Aorta (tissue), 5 donors: ENCODE data around the gene ARHGAP15. TPM values are rescaled to one million over a fixed set of nuclear protein-coding genes. Genes with fewer than 3 reads are reported as not detected.

Source experiments
- ATAC-seq: fragments of 200-7000 bp; cut with Tn5 transposase; one replicate; pipeline ENCODE4 v1.9.1; 2022; ENCODE audit warnings: moderate library complexity; ENCODE audit not compliant: low FRiP score
- DNase-seq, 2 donors: peaks; one replicate each; pipeline ENCODE4 v3.0.0-alpha.2; 2020
- H3K27ac ChIP-seq, 2 donors: one replicate each; pipeline ENCODE4 v1.5.1; 2013; ENCODE audit warnings: low read length in 2 of 2, mild to moderate bottlenecking in 2 of 2, moderate library complexity in 2 of 2, control low read depth in 1 of 2, inconsistent platforms in 1 of 2, low read depth in 1 of 2
- H3K27me3 ChIP-seq, 2 donors: one replicate each; pipeline ENCODE4 v1.6.1; 2013; ENCODE audit warnings: control low read depth in 1 of 2, low read length in 1 of 2, mild to moderate bottlenecking in 1 of 2, moderate library complexity in 1 of 2; ENCODE audit not compliant: insufficient read depth in 2 of 2, control insufficient read depth in 1 of 2
- H3K36me3 ChIP-seq, 2 donors: one replicate each; pipeline ENCODE4 v1.6.1; 2013; ENCODE audit warnings: control low read depth in 1 of 2, low read length in 1 of 2, mild to moderate bottlenecking in 1 of 2; ENCODE audit not compliant: insufficient read depth in 2 of 2, control insufficient read depth in 1 of 2
- H3K4me1 ChIP-seq, 2 donors: one replicate each; pipeline ENCODE4 v1.6.1; 2013; ENCODE audit warnings: low read length in 2 of 2, control low read depth in 1 of 2, mild to moderate bottlenecking in 1 of 2, moderate library complexity in 1 of 2; ENCODE audit not compliant: insufficient read depth in 2 of 2, control insufficient read depth in 1 of 2
- H3K4me3 ChIP-seq, 2 donors: one replicate each; pipeline ENCODE4 v1.5.1; 2013; ENCODE audit warnings: low read length in 2 of 2, control low read depth in 1 of 2, mild to moderate bottlenecking in 1 of 2
- H3K9me3 ChIP-seq: one replicate; pipeline ENCODE4 v1.6.1; 2013; ENCODE audit warnings: mild to moderate bottlenecking, low read length; ENCODE audit not compliant: control insufficient read depth
- WGBS, 2 donors: extraction: QIAGEN DNeasy Blood & Tissue Kit; methylation state at CpG; one replicate each; pipeline ENCODE4 v1.1.7; 2013; 5-methylcytosine and 5-hydroxymethylcytosine counted together
- intact Hi-C, 2 donors: fragments of 100-400 bp; cut with DNase I; formaldehyde crosslinking; loops; one replicate each; pipeline versions ENCODE4 v1.14.2 to v1.15.0; 2022
- polyA plus RNA-seq, 2 donors: library from polyadenylated mRNA; stranded (reverse); fragments of 200-250 nt; gene quantifications; one replicate each; pipeline ENCODE4 v1.2.3, GENCODE V29; 2013
- total RNA-seq, 2 donors: library from RNA; stranded (reverse); fragmentation: NEBNext Ultra II Directional; extraction: Animal tissue kit (Norgen Biotek cat#: 25700); gene quantifications; one replicate each; pipeline ENCODE4 v1.2.1, GENCODE V29; 2021
- donor health status: healthy with polysubstance abuse.
- donor health status: Bipolar disorder and iron deficiency.
- donor health status: DM: no; HTN: no; CAD: no.
- donor health status: DM: no; HTN: no; CAD: no.
- donor health status: DM: yes; HTN: yes; CAD: no.

ARHGAP15 gene
- total and polyA plus RNA-seq, 4 donors, result 9.8 to 26.2 (median 12.8) TPM

DNA sequence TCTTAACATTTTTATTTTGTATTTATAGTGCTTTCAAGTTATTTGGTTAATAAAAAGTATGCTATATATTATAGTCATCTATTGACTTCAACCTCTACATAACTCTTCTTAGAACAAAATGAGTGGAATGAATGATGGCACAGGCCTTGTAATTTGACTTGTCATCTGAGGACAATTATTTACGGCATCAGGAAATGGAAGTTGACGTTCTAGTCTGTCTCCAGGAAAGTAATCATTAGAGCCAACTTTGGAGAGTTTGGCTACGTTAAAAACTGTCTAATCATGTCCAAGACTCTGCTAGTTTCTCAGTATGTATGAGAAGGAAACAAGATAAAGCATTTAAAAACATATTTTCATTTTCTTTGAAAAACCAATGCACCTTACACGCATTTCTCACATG is 353.6 kb downstream of the ARHGAP15 start:
- WGBS, 2 donors, result 4% methylated on average over 4 of the region's 4 CpGs
- no peaks in the 10 kb centered on the region for H3K4me1 ChIP-seq
- no peak overlapping the region for H3K4me3 ChIP-seq
- H3K27me3 ChIP-seq, result no peaks in the 10 kb centered on the region
- H3K9me3 ChIP-seq, result no peaks in the 10 kb centered on the region
- DNase-seq, result no peak
- no peaks in the 10 kb centered on the region for H3K36me3 ChIP-seq
- intact Hi-C loops, result no loop called here
- H3K27ac ChIP-seq, result peak overlapping the region in 1 of 2 donors; percentile 77
- peak; percentile 44 for ATAC-seq

DNA sequence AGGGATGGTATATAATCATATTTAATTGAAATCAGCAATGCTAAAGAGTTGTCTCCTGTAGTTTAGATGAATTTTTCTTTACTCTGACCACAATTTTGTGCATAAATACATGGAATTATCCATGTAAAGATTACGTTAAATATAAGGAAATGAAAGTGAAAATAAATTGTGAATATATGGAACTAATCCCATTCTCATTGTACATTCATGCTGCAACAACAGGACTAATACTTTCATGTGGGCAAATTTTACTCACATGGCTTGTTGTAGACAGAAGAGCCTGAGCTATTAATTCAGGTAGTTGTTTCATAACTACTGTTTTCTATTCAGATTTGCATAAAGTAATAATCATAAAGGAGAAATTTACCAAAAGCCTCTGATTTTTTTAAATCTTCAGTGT is 357.8 kb downstream of the ARHGAP15 start:
- DNase-seq, result no peak
- Histone ChIP-seq H3K27ac (no peak overlapping the region), H3K9me3 (no peaks in the 10 kb centered on the region), H3K4me1 (no peaks in the 10 kb centered on the region), H3K4me3 (no peak overlapping the region), H3K36me3 (no peaks in the 10 kb centered on the region), H3K27me3 (no peaks in the 10 kb centered on the region)
- WGBS, 2 donors, result 61 to 78% methylated on average over 1 of the region's 1 CpG
- ATAC-seq, result no peak
- intact Hi-C loops, result no loop called here

DNA sequence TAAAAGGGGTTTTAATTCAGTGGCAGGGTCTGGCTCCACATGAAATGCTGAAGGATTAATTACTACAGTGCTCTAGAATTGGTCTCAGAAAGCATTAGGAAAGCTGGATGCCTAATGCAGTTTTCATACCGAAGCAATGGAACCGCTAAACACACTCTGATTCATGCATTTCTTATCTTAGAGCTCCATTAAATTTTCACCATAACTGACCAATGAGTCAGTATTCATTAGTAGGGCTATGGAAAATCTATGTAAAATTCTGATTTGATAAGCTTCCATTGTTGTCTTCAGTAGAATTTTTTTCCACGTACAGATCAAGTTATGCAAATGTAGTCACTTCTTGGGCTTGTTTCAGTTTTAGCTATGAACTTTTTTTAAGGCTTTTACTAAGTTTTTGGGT is 359.9 kb downstream of the ARHGAP15 start:
- no peak for ATAC-seq
- 8 to 9% methylated on average over 3 of the region's 3 CpGs for WGBS, 2 donors

DNA sequence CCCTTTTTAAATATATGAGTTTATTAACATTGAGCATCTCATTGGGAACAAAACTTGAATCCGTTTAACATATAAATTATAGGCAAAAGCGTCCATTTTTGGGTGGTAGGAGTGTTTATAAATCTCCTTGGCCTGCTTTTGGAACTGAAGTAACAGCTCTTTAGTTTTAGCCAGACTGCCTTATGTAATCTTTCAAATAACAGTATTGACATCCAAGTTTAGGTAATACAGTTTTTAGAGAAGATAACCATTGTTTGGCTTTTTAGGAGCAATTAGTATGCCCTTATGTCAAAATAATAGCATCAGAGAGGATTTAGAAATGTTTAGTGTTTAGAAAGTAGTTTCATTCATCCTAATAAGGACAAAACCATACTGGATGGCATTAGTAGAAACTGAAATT is 361.9 kb downstream of the ARHGAP15 start:
- ATAC-seq (no peak), DNase-seq (no peak)
- intact Hi-C loops, result no loop called here
- Histone ChIP-seq H3K4me3 (no peak overlapping the region), H3K36me3 (no peaks in the 10 kb centered on the region), H3K4me1 (no peaks in the 10 kb centered on the region), H3K27me3 (no peaks in the 10 kb centered on the region), H3K9me3 (no peaks in the 10 kb centered on the region), H3K27ac (no peak overlapping the region)
- WGBS, 2 donors, result 28 to 41% methylated on average over 2 of the region's 2 CpGs

More for the DNA sequence above, 359.9 kb downstream of the ARHGAP15 start:
- intact Hi-C loops, result no loop called here
- DNase-seq, result no peak
- H3K27me3 ChIP-seq, result no peaks in the 10 kb centered on the region
- no peaks in the 10 kb centered on the region for H3K9me3 ChIP-seq
- H3K36me3 ChIP-seq, result no peaks in the 10 kb centered on the region
- H3K27ac ChIP-seq, result no peak overlapping the region
- H3K4me1 ChIP-seq, result no peaks in the 10 kb centered on the region
- H3K4me3 ChIP-seq, result no peak overlapping the region

DNA sequence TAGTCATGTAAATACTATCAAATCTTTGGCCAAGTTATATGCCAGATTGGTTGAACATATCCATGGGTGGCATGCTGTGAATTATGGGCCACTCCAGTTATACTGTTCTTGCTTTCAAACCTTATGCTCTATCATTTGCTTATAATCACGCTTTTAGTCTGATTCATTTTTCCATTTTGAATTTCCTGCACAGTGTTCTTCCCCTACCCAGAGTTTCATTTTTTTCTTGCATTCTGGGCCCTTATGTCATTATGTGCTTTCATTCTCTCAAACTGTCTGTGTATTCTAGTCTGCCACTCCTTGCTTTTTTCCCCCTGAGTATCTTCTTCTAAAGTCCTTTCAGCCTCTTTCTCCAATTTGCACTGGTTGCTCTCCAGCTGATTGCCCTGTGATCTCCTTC is 364.1 kb downstream of the ARHGAP15 start:
- Histone ChIP-seq H3K4me3 (no peak overlapping the region), H3K4me1 (no peaks in the 10 kb centered on the region), H3K27me3 (no peaks in the 10 kb centered on the region), H3K36me3 (no peaks in the 10 kb centered on the region), H3K27ac (no peak overlapping the region), H3K9me3 (no peaks in the 10 kb centered on the region)
- WGBS, 2 donors, result 99 to 100% methylated on average over 1 of the region's 1 CpG
- DNase-seq (no peak), ATAC-seq (no peak)
- intact Hi-C loops, result no loop called here

DNA sequence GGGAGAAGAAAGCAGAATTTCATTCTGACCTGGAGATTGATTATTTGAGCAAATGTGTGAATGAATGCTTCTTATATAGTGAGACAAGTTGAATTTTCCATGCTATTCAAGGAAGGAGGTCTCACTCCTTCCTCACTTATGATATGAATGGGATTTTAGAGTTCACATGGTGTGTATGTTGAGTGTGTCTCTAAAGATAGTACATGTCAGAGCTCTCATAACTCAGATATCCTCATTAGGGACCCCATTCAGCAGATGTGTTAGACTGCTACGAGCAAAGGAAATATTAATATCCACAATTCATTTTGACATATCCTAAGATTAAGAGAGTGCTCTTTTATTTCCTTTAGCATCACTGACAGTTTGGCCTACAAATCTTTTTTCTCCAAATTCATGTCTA is 368.5 kb downstream of the ARHGAP15 start:
- Histone ChIP-seq H3K27me3 (no peaks in the 10 kb centered on the region), H3K4me1 (no peaks in the 10 kb centered on the region), H3K9me3 (no peaks in the 10 kb centered on the region), H3K27ac (no peak overlapping the region), H3K36me3 (no peaks in the 10 kb centered on the region), H3K4me3 (no peak overlapping the region)
- intact Hi-C loops, result no loop called here
- DNase-seq (no peak), ATAC-seq (no peak)
- 96 to 99% methylated on average over 1 of the region's 1 CpG for WGBS, 2 donors

DNA sequence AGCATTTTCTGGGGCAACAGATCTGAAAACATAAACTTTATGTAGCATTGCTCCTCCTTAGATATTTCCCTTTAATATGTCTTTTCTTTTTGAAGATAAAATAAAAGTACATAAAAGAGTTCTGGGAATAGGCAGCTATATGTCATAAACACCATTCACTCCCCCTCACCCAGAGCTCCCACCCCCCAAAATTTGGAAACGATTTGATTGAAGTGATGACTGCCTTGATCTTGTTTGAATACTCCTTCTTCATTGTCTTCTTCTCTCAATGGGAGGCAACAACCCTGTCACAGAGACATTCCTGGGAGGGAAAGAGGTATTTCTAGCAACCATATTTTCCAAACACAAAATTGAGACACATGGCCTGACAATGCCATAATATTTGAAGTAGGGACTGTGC is 369.3 kb downstream of the ARHGAP15 start:
- DNase-seq, result no peak
- Histone ChIP-seq H3K36me3 (no peaks in the 10 kb centered on the region), H3K27me3 (no peaks in the 10 kb centered on the region), H3K9me3 (no peaks in the 10 kb centered on the region), H3K4me1 (no peaks in the 10 kb centered on the region), H3K4me3 (no peak overlapping the region), H3K27ac (no peak overlapping the region)
- ATAC-seq, result no peak
- intact Hi-C loops, result no loop called here
- WGBS, 2 donors, result 75% methylated on average over 1 of the region's 1 CpG

DNA sequence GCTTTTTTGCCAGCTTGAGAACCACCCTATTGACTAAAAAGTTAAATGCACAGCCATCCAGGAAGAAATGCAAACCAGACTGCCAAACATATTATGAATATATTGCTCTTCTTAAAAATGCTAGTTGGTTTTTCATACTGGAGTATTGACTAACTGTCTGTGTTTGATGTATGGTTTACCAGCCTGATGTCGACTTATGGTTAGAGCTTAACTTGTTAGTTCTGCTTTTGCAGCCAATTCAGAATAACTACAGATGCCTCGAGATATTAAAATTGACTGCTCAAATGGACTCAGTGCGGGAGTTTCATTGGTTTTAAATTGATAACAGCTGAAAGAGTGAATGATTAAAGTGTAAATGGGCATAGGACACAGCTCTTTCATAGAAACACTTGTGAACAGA is 369.8 kb downstream of the ARHGAP15 start:
- H3K27me3 ChIP-seq, result no peaks in the 10 kb centered on the region
- intact Hi-C loops, result no loop called here

DNA sequence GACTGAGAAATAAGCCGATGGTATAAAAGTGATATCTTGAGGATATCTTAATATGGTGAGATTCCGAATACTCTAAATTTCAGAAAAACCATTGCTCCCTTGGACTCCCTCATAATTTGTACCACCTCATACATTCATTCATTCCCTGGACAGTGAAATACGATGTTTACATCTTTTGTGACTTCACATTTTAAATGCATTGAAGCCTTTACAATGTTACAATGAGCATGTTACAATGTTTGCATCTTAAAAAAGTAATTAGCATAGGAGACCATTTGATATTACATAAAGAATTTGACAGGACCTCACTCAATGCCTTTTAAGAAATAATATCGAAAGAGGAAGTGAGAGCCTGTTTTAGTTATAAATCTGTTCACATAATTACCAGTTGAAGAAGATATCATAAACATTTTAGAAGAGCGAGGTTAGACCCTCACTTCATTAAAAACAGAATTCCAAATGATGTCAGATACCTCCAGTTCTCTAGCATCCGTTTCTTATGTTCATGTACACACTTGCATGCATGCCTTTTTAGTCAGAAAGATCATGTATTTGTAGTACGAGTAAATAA is 372.0 kb downstream of the ARHGAP15 start:
- 95% methylated on average over 7 of the region's 7 CpGs for WGBS, 2 donors
- no peaks in the 10 kb centered on the region for H3K4me1 ChIP-seq
- ATAC-seq (no peak), DNase-seq (no peak)
- H3K27ac ChIP-seq, result no peak overlapping the region
- no peaks in the 10 kb centered on the region for H3K9me3 ChIP-seq
- intact Hi-C loops, result no loop called here
- H3K4me3 ChIP-seq, result no peak overlapping the region
- H3K27me3 ChIP-seq, result no peaks in the 10 kb centered on the region
- no peaks in the 10 kb centered on the region for H3K36me3 ChIP-seq

More for the DNA sequence above, 369.8 kb downstream of the ARHGAP15 start:
- H3K9me3 ChIP-seq, result no peaks in the 10 kb centered on the region
- no peak for DNase-seq
- no peaks in the 10 kb centered on the region for H3K4me1 ChIP-seq
- no peak overlapping the region for H3K27ac ChIP-seq
- WGBS, 2 donors, result 74 to 83% methylated on average over 3 of the region's 3 CpGs
- H3K36me3 ChIP-seq, result no peaks in the 10 kb centered on the region
- ATAC-seq, result no peak
- H3K4me3 ChIP-seq, result no peak overlapping the region
